Urothelium cell line (cell line): ENCODE data around the gene OTUD3.
"Not testable (repeated sequence)": the region's sequence is repeated elsewhere in the genome, so short reads cannot be mapped to it uniquely, and the experiment has no call there.

Experiments
- DNase-seq: peaks from one replicate; pipeline ENCODE4 v3.0.0; 2011; ENCODE audit warnings: low spot score, mixed read lengths
- FAIRE-seq: peaks from 2 replicates; lab custom pipeline; 2011; peaks lifted over from hg19 to GRCh38; lab: Jason Lieb, UNC

Gene OTUD3

GRCh38 chr1:19909392-19909791 lies 27.2 kb downstream of the OTUD3 start:
- no peak for FAIRE-seq
- no peak for DNase-seq

DNA sequence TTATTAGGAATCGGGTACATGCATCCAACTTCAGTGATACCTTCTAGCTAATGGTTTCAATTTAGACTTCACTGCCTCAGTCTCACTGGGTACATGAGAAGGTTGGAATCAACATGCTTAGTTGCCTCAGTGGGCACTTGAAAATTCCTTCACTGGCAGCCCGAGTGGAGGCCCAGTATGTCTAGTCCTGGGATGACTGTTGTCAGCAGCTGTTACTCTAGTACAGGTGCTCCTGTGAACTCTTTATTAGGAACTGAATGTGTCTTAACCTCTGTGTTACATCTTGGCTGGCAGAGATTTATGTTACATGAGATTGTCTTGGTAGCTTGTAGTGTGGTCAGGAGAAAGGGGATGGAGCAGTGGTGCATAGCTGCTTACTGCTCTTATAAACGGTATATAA lies 27.8 kb downstream of the OTUD3 start:
- DNase-seq (no peak), FAIRE-seq (no peak)

DNA sequence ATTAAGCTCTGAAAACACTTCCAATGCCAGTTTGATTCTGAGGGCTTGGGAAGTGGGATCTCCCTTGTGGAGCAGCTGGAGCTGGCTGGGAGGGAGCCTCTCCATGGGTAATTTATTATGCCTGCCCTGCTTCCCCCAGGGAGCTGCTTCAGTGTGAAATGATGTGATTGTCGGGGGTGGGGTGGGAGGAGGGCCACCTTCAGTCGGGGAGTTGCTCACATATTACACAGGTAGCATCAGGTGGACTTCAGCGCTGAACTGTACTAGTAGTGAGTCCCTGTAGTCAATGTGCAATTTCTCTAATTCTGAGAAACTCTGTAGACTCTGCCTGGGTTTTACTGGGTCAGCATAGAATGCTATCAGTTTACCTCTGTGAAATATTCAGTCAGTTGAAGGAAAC lies 28.5 kb downstream of the OTUD3 start:
- FAIRE-seq, result no peak

DNA sequence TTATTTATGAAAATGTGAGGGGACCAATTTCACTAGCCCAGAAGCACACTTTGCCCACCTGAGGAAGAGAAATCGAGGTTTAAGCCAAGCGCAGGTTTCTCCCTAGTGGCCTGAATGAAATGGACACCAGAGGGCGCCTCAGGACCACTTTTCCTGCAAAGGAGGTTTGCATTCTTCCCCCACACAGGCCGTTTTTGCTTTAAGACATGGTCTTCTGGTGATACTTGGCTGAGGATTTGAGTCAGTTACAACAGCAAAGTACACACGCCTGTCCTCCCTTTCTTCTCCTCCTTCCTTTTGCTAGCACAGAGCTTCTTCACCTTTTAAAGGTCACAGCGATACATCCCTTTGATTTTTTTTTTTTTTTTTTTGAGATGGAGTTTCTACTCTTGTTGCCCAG lies 35.9 kb downstream of the OTUD3 start:
- peak; percentile 77 for DNase-seq
- FAIRE-seq, result no peak

More for the DNA sequence above, 28.5 kb downstream of the OTUD3 start:
- DNase-seq, result no peak

- no peak for FAIRE-seq
Observed at GRCh38 chr1:19920132-19920710, 38.0 kb downstream of the OTUD3 start.

DNA sequence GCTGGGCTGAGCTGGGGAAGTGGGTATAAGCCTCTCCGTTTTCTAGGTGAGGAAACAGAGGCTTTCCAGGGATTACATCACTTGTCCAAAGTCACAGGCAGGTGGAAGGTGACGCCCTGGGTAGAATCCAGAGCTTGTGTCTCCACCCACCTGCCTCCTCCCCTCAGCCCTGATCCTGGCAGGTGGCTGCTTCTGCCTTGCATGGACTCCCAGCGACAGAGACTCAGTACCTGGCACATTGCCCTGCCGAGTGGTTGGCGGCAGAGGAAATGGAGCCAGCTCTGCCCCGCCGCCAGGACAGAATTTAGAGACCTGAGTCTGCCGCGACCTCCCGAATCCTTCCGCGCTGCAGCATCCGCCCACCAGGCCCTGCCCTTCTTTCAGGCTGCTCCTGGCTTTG lies 39.1 kb downstream of the OTUD3 start:
- no peak for FAIRE-seq

More at GRCh38 chr1:19920132-19920710, 38.0 kb downstream of the OTUD3 start:
- no peak for DNase-seq

GRCh38 chr1:19922015-19922688 lies 40.0 kb downstream of the OTUD3 start:
- DNase-seq, result no peak
- no peak for FAIRE-seq

More for the DNA sequence above, 39.1 kb downstream of the OTUD3 start:
- no peak for DNase-seq

- no peak for DNase-seq
- FAIRE-seq, result no peak
Observed at GRCh38 chr1:19923137-19923952, 41.1 kb downstream of the OTUD3 start, which contains the start of gene PLA2G2E. Gene PLA2G2E (minus strand): TSS chr1:19923617. CDS start chr1:19923559, 58 bp downstream.

DNA sequence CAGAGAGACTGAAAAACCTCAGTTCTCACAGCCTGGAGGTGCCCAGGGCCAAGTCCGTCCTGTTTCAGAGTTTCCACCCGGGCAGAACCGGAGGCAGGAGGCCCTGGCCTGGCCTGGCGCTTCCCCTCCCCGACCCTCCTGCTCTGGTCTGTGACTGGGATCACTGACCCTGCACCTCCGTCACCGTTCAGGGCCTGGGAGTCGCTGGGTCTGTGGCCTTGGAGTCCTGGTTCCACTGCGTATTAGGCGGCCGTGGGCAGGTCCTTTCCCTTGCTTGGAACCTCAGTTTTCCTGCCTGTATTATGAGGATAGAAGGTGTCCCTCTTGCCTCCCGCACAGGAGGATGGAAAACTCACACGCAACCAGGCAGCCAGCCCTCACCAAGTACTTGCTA lies 41.8 kb downstream of the OTUD3 start:
- FAIRE-seq (no peak), DNase-seq (no peak)

DNA sequence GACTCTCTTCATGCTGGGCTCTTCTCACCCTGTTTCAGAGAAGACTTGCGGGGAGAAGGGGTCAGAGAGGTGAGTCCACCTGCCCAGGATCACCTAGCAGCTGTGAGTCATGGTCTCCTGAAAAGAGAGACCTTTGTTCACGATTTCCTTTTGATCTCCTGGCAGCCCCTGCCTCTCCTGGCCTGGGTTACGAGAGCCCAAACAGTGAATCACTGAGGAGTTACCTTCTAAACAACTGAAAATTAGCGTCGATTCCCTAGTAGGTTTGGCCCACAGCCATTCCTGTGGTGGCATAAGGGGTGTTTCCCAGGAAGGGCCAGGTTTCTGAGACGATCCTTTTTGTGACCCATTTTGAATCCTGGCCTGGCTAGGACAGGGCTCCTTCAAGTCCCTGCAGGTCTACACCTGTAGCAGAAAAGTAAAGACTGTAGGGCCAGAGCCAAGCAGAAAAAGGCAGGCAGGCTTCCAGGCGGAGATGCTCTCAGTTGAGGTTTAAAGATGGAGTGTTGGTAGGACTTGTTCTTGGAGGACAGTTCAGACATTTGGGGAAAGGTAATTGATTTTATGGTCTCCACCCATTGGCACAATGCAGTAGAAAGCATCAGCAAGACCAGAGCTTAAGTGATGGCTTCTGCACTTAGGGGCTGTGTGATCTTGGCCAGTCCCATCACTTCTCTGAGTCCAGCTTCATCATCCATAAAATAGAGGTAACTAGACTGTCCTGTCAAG lies 43.3 kb downstream of the OTUD3 start:
- FAIRE-seq, result no peak
- DNase-seq, result peak; percentile 84

DNA sequence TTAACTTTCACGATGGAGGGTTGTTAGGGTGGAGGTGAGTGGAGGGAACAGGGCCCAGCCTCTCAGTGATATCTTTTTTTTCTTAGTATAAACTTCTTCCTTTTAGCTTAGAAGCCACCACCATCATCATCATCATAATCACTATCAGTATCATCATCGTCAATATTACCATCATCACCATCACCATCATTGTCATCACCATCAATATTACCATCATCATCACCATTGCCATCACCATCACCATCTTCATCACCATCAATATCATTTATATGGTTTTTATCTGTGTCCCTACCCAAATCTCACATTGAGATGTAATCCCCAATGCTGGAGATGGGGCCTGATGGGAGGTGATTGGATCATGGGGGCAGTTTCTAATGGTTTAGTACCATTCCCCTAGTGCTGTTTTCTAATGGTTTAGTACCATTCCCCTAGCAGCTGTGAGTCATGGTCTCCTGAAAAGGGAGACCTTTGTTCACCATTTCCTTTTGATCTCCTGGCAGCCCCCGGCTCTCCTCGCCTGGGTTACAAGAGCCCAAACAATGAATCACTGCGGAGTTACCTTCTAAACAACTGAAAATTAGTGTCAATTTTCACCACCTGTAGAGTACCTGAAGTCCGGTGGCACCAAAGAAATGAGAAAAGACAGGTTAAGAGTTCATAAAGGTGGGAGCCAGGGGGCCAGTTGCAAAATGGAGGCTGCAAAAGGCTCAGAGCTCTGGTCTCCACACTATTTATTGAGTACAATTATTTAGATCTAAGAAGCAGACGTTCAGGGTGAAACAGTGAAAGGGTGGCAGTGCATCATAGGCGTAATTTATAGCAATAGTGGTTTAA lies 44.3 kb downstream of the OTUD3 start:
- FAIRE-seq (peak; percentile 85), DNase-seq (peak; percentile 68)

DNA sequence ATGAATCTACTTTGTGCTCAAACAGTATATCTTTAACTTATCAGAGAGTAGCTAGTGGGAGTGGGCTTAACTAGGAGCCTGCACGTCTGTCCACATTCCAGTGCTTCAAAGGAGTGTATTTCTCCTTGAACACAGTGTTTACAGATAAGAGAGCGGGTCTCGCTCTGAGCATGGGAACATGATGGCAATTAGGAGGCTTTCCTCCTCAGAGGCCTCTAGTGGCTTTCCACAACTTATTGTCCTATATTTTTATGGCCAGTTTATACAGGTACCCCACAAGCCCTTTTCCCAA lies 44.9 kb downstream of the OTUD3 start:
- not testable (repeated sequence) for DNase-seq

DNA sequence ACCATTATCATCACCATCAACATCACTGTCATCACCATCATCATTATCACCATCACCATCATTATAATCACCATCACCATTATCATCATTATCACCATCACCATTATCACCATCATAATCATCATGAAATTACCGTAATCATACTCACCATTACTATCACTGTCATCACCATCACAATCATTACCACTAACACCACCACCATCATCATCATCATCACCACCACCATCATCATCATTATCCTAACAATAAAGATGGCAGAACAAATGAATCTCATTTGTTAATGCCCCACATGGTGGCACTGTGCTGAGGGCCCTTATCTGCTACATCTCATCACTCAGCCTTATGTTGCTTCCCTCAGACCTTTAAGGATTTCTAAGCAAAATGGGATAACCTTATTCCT lies 50.7 kb downstream of the OTUD3 start:
- DNase-seq, result no peak
- peak; percentile 58 for FAIRE-seq

More for the DNA sequence above, 44.9 kb downstream of the OTUD3 start:
- FAIRE-seq, result not testable (repeated sequence)

DNA sequence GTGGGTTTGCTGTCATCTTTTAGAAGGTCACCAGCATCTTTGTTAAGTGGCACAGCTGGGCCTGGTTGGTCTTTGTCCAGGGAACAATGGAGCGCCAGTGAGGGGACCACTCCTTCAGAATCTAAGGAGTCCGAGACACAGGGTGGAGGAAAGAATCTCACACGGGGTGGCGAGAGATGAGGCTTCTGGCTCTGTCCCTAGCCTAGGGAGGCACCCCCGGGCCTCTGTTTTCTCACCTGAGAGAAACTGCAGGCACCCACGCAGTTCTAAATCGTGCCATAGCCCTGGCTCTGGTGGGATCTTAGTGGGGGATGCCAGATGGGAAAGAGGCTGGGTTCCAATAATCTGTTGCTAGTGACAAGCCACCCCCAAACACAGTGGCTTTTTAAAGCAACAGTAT lies 52.1 kb downstream of the OTUD3 start:
- no peak for DNase-seq
- no peak for FAIRE-seq

GRCh38 chr1:19936061-19936750 lies 54.0 kb downstream of the OTUD3 start:
- FAIRE-seq, result no peak

DNA sequence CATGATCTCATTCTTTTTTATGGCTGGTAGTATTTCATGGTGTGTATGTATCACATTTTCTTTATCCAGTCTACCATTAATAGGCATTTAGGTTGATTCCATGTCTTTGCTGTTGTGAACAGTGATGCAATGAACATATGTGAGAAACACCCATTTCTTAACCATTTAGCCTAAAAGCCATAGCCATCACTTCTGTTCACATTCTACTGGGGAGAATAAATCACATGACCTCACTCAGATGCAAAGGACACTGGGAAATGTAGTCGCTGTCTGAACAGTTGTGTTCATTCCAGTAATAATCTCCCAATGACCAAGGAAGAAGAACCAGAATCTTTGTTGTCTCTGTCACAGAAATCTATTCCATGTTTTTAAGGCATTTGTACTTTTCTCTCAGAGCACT lies 56.3 kb downstream of the OTUD3 start:
- FAIRE-seq (no peak), DNase-seq (no peak)

More at GRCh38 chr1:19936061-19936750, 54.0 kb downstream of the OTUD3 start:
- DNase-seq, result no peak

DNA sequence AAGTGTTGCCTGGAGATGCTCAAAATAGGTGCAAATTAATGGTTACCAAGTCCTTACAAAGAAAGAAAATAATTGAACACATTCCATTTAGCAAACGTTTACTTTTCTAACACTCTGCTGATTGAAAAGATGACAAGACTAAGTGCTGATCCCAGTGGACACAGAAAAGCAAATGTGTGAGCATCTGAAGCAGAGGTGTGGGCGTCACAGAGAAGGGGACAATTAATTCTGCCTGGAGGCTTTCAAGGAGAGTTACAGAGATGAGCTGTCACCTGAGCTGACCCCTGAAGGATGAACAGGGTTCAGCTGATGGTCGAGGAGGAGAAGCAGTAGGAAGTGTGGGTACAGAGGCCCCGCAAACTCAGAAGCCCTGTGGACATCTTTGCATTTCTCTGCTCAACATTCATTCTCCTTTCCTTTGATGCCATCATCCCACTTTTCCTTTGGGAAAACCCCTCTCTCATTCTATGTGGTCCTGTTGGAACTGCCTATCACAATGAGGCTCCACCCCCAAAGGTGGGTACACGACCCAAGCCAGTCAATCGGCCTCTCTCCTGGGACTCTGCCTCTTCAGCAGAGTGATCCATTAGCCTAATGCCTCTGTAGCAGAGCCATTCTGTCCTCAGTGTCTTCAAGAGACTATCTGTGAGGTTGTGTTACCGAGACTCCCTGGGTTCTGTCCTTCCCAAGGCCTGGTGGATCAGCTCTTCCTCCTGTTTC lies 58.5 kb downstream of the OTUD3 start:
- DNase-seq (no peak), FAIRE-seq (no peak)

DNA sequence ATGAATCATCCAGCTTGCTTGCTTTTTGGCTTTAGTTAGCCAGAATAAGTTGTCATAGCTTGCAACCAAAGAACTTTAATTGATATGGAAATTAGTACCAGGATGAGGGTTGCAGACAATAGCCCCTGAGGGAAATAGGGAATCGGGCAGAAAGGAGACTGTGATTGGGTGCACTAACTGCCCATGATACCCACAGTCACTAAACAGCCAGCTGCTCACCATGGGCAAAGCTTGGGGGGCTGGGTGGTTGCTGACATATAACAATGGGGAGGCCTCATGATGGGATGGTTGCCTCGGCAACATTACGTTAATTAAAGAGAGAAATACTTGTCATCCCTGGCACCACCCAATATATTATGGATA lies 59.0 kb downstream of the OTUD3 start:
- FAIRE-seq (no peak), DNase-seq (no peak)

DNA sequence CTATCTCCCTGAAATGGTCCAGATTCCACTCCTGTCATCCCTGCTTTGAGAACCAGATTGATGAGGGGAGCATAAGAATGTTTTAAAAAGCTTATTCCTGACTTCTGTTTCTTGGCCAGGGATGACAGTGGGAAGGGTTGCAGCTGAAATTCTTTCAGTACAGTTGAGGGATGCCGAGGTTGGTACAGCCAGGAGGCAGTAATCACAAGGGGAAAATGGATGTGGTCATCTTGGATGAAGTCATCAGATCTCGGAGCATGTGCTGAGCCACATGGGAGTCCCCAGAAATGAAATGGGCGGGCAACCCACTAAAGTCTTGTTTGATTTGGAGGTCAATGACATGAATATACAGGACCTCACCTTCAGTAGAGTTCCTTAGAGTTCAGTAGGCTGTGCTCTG lies 59.9 kb downstream of the OTUD3 start:
- DNase-seq (no peak), FAIRE-seq (no peak)
